HepG2 (cell line): ENCODE data around the gene MYO7A. TPM values are rescaled to one million over a fixed set of nuclear protein-coding genes. Genes with fewer than 3 reads are reported as not detected.

Source experiments
- HMGXB4 ChIP-seq, 2 experiments: sonication (generic) in 1 of 2; formaldehyde crosslinking in 1 of 2; IDR thresholded peaks; 2 replicates each; pipeline versions ENCODE4 v1.4.0 to v1.6.1; 2018 to 2020; ENCODE audit warnings: missing genetic modification reagents in 2 of 2, borderline replicate concordance in 1 of 2, low read depth in 1 of 2, mild to moderate bottlenecking in 1 of 2, missing biosample characterization in 1 of 2
- HNRNPLL ChIP-seq: fragments of 200-400 bp; formaldehyde crosslinking; IDR thresholded peaks from 2 replicates; pipeline ENCODE4 v1.6.1; 2017; ENCODE audit warnings: mild to moderate bottlenecking, low read depth, low read length; ENCODE audit not compliant: poor library complexity, severe bottlenecking
- HOMEZ ChIP-seq: IDR thresholded peaks from 2 replicates; pipeline ENCODE4 v1.6.1; 2016; ENCODE audit warnings: low read depth
- KDM3A ChIP-seq: IDR thresholded peaks from 2 replicates; pipeline ENCODE4 v1.6.1; 2018; ENCODE audit warnings: low read depth, missing compliant biosample characterization
- KLF16 ChIP-seq, 2 experiments: sonication (generic) in 1 of 2; formaldehyde crosslinking in 1 of 2; IDR thresholded peaks; 2 replicates each; pipeline versions ENCODE4 v1.6.1 to v1.8.0; 2016 to 2023; ENCODE audit warnings: missing genetic modification reagents in 2 of 2, missing compliant biosample characterization in 1 of 2
- MEIS2 ChIP-seq: sonication (generic); formaldehyde crosslinking; IDR thresholded peaks from 2 replicates; pipeline ENCODE4 v1.9.0; 2021; ENCODE audit warnings: mild to moderate bottlenecking, missing genetic modification reagents
- PATZ1 ChIP-seq: sonication (generic); formaldehyde crosslinking; IDR thresholded peaks from 2 replicates; pipeline ENCODE4 v1.4.0; 2020; ENCODE audit warnings: missing genetic modification reagents
- PAX8 ChIP-seq: sonication (generic); formaldehyde crosslinking; IDR thresholded peaks from 2 replicates; pipeline ENCODE4 v1.8.0; 2022; ENCODE audit warnings: mild to moderate bottlenecking, missing genetic modification reagents, borderline replicate concordance
- SETDB1 ChIP-seq: sonication (generic); formaldehyde crosslinking; IDR thresholded peaks from 2 replicates; pipeline ENCODE4 v1.5.1; 2020; ENCODE audit warnings: missing genetic modification reagents, mild to moderate bottlenecking, borderline replicate concordance
- SMC3 ChIP-seq: IDR thresholded peaks from 2 replicates; pipeline ENCODE4 v1.6.1; 2011; ENCODE audit warnings: low read length, improper control_type of control experiment
- ZBTB37 ChIP-seq: sonication (generic); formaldehyde crosslinking; IDR thresholded peaks from 2 replicates; pipeline ENCODE4 v1.4.0; 2020; ENCODE audit warnings: mild to moderate bottlenecking, missing genetic modification reagents
- ZFP36 ChIP-seq: fragments of 150-350 bp; IDR thresholded peaks from 2 replicates; pipeline ENCODE4 v1.6.1; 2018; ENCODE audit warnings: borderline replicate concordance, low read length, low read depth; ENCODE audit not compliant: partially characterized antibody
- ZNF512B ChIP-seq: sonication (generic); formaldehyde crosslinking; IDR thresholded peaks from 2 replicates; pipeline ENCODE4 v1.5.1; 2020; ENCODE audit warnings: missing genetic modification reagents, mild to moderate bottlenecking, borderline replicate concordance
- ZNF549 ChIP-seq: sonication (generic); formaldehyde crosslinking; IDR thresholded peaks from 2 replicates; pipeline ENCODE4 v1.5.0; 2020; ENCODE audit warnings: missing genetic modification reagents
- ZNF558 ChIP-seq: sonication (generic); formaldehyde crosslinking; IDR thresholded peaks from 2 replicates; pipeline ENCODE4 v1.9.0; 2022; ENCODE audit warnings: mild to moderate bottlenecking, missing genetic modification reagents, borderline replicate concordance
- ZNF607 ChIP-seq: sonication (generic); formaldehyde crosslinking; IDR thresholded peaks from 2 replicates; pipeline ENCODE4 v1.5.1; 2020; ENCODE audit warnings: missing genetic modification reagents, mild to moderate bottlenecking, borderline replicate concordance
- ZNF780A ChIP-seq: sonication (generic); formaldehyde crosslinking; IDR thresholded peaks from 2 replicates; pipeline ENCODE4 v1.8.0; 2022; ENCODE audit warnings: mild to moderate bottlenecking, missing genetic modification reagents, moderate library complexity
- polyA plus RNA-seq, 8 experiments: library from polyadenylated mRNA; depleted of rRNA in 3 of 8; stranded (reverse) in 7 of 8; unstranded in 1 of 8; fragments of >200 nt; fragmentation: Illumina TruSeq in 4 of 8; extraction: Trizol in 4 of 8; gene quantifications; 2 replicates each; pipeline versions ENCODE4 v1.2.1 to v1.2.3, GENCODE V29; 2011 to 2016; ENCODE audit warnings: low read depth in 4 of 8, missing spikeins in 1 of 8, mixed read lengths in 1 of 8; ENCODE audit not compliant: insufficient read depth in 1 of 8
- total RNA-seq, 5 experiments: library from RNA; depleted of rRNA; stranded (reverse); fragments of >200 nt; fragmentation: Illumina TruSeq; extraction: Trizol; gene quantifications; 2 replicates each; pipeline ENCODE4 v1.2.3, GENCODE V29; 2016; ENCODE audit warnings: low read depth in 1 of 5

MYO7A gene
- total and polyA plus RNA-seq, 2 of the 13 experiments (the other 11 are each of a cell fraction or from before 2014, with no cell fraction given): 7.5 to 10.0 TPM

GRCh38 chr11:77127235-77127911 is 673 bp upstream of the MYO7A start (continued):
- TF ChIP-seq ZNF512B: 0 out of 2 replicates have a peak, but pooled peaks have one; percentile 24
- peak; percentile 89 for TF ChIP-seq PATZ1
- peak in 1 of 2 experiments; percentile 55; a peak in 1 of 4 replicates for TF ChIP-seq KLF16 (CRISPR knock-in tag; IDR thresholded peaks at IDR 0.05)
- no peak for TF ChIP-seq SETDB1 (CRISPR knock-in tag)
- peak; percentile 74; the same call in 1 of the 2 replicates for TF ChIP-seq PAX8
- TF ChIP-seq ZNF558 (CRISPR knock-in tag): peak; percentile 74; the same call in 1 of the 2 replicates
- 0 out of 2 replicates have a peak, but pooled peaks have one; percentile 24 for TF ChIP-seq HOMEZ (CRISPR knock-in tag)
- no peak for TF ChIP-seq ZFP36
- peak; percentile 27 to 87; a peak in 2 of 4 replicates for TF ChIP-seq HMGXB4 (CRISPR knock-in tag; IDR thresholded peaks at IDR 0.05; ENCODE audit: borderline replicate concordance in 1 of 2, low read depth in 1 of 2)
- TF ChIP-seq ZNF549 (CRISPR knock-in tag): no peak
- peak; percentile 40; the same call in 1 of the 2 replicates for TF ChIP-seq SMC3
- 0 out of 2 replicates have a peak, but pooled peaks have one; percentile 31 for TF ChIP-seq MEIS2
- TF ChIP-seq ZNF780A (CRISPR knock-in tag): 0 out of 2 replicates have a peak, but pooled peaks have one; percentile 29
- TF ChIP-seq ZNF607 (CRISPR knock-in tag): peak; percentile 65; the same call in 1 of the 2 replicates
- peak; percentile 40 for TF ChIP-seq HNRNPLL
- 0 out of 2 replicates have a peak, but pooled peaks have one; percentile 5 for TF ChIP-seq ZBTB37 (CRISPR knock-in tag)
- peak; percentile 57; the same call in 1 of the 2 replicates for TF ChIP-seq KDM3A (CRISPR knock-in tag)
